RWPE2 (cell line): ENCODE measurements around the gene SYT6.
"Not testable (repeated sequence)": the region's sequence is repeated elsewhere in the genome, so short reads cannot be mapped to it uniquely, and the experiment has no call there.

ENCODE experiments used
- ATAC-seq: fragments of 200-7000 bp; cut with Tn5 transposase; 3 replicates; pipeline ENCODE4 v1.9.1; 2021; ENCODE audit warnings: low read depth
- DNase-seq: peaks from one replicate; pipeline ENCODE4 v3.0.0-alpha.2; 2020; ENCODE audit warnings: low spot score
- H3K27ac ChIP-seq: fragments of 450-650 bp; 2 replicates; pipeline ENCODE4 v1.5.1; 2017; ENCODE audit warnings: mild to moderate bottlenecking; ENCODE audit not compliant: poor library complexity, severe bottlenecking
- H3K27me3 ChIP-seq: fragments of 250-450 bp; sonication (Bioruptor Pico); 2 replicates; pipeline ENCODE4 v1.5.1; 2021; ENCODE audit warnings: mild to moderate bottlenecking, moderate library complexity; ENCODE audit not compliant: insufficient read depth, poor library complexity, severe bottlenecking
- H3K36me3 ChIP-seq: fragments of 250-450 bp; sonication (Bioruptor Pico); 2 replicates; pipeline ENCODE4 v1.5.1; 2020; ENCODE audit warnings: low read depth, mild to moderate bottlenecking, moderate library complexity
- H3K4me1 ChIP-seq: fragments of 250-450 bp; sonication (Bioruptor Pico); 2 replicates; pipeline ENCODE4 v1.5.1; 2021; ENCODE audit warnings: mild to moderate bottlenecking, moderate library complexity; ENCODE audit not compliant: insufficient read depth, poor library complexity, severe bottlenecking
- H3K4me3 ChIP-seq: fragments of 250-450 bp; sonication (Bioruptor Pico); 2 replicates; pipeline ENCODE4 v1.5.1; 2021; ENCODE audit warnings: mild to moderate bottlenecking, moderate library complexity; ENCODE audit not compliant: severe bottlenecking
- H3K9me3 ChIP-seq: fragments of 250-450 bp; sonication (Bioruptor Pico); 2 replicates; pipeline ENCODE4 v1.5.1; 2021; ENCODE audit warnings: mild to moderate bottlenecking, moderate library complexity; ENCODE audit not compliant: severe bottlenecking
- CTCF ChIP-seq: fragments of 450-650 bp; IDR thresholded peaks from one replicate; pipeline ENCODE4 v1.5.1; 2017; ENCODE audit warnings: mild to moderate bottlenecking, moderate library complexity; ENCODE audit not compliant: poor library complexity, severe bottlenecking

Gene SYT6

DNA sequence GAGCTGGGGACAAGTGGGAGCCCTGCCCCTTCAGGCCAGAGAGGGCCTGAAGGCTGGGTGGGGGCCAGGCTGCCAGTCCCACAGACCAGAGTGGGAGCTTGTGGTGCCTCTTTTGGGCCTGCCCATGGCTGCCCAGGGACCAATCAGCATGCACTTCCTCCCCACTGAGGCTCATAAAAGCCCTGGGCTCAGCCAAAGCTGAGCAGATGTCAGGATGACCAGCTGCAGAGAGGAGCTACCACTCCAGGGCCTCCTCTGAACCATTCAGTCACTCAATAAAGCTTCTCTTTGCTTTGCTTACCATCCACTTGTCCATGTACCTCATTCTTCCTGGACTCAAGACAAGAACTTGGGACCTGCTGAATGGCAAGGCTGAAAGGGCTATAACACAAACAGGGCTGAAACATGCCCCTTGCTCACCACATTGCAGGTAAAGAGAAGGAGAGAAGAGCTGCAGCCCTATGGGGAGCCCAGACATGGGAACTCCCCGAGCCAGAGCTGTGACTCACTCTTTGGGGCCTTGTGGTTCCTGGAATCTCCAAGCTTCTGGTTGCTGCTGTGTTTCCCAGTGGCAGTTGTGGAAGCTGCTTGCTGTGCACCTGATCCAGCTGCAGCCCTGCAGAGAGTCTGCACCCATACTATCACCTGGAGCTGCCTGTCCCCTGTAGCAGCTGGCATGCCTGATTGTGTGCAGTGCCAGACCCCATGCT is 92.4 kb downstream of the SYT6 start:
- ATAC-seq (no peak), DNase-seq (no peak)
- no peaks in the 10 kb centered on the region for H3K36me3 ChIP-seq
- H3K27ac ChIP-seq = no peak overlapping the region
- TF ChIP-seq CTCF = no peak
- no peaks in the 10 kb centered on the region for H3K9me3 ChIP-seq
- H3K27me3 ChIP-seq = no peaks in the 10 kb centered on the region
- no peak overlapping the region for H3K4me3 ChIP-seq
- H3K4me1 ChIP-seq = no peaks in the 10 kb centered on the region

DNA sequence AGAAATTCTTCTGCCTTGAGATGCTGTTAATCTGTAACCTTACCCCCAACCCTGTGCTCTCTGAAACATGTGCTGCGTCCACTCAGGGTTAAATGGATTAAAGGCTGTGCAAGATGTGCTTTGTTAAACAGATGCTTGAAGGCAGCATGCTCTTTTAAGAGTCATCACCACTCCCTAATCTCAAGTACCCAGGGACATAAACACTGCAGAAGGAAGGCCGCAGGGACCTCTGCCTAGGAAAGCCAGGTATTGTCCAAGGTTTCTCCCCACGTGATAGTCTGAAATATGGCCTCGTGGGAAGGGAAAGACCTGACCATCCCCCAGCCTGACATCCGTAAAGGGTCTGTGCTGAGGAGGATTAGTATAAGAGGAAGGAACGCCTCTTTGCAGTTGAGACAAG is 95.4 kb downstream of the SYT6 start:
- H3K36me3 ChIP-seq, H3K27me3 ChIP-seq, H3K4me1 ChIP-seq, H3K9me3 ChIP-seq, ATAC-seq, H3K27ac ChIP-seq, DNase-seq, H3K4me3 ChIP-seq: not testable (repeated sequence)

DNA sequence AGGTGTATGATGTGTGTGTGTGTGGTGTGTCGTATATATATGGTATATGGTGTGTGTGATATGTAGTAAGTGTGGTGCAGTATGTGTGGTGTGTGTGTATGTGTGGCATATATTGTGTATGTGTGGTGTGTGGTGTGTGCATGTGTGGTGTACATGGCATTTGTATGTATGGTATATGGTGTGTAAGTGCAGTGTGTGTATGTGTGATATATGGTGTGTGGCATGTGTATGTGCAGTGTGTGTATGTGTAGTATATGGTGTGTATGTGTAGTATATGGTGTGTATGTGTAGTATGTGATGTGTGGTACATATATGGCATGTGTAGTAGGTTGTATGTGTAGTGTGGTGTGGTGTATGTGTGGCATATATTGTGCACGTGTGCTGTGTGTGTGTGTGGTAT is 99.5 kb downstream of the SYT6 start:
- DNase-seq = no peak
- TF ChIP-seq CTCF = no peak

GRCh38 chr1:114048232-114048631 is 105.4 kb downstream of the SYT6 start:
- Histone ChIP-seq H3K36me3 (no peaks in the 10 kb centered on the region), H3K27ac (no peak overlapping the region), H3K27me3 (peaks cover 17% of the 10 kb centered on the region), H3K4me3 (no peak overlapping the region), H3K4me1 (no peaks in the 10 kb centered on the region), H3K9me3 (no peaks in the 10 kb centered on the region)
- DNase-seq = no peak
- no peak for ATAC-seq
- TF ChIP-seq CTCF = no peak

More for the DNA sequence above, 99.5 kb downstream of the SYT6 start:
- ATAC-seq = no peak
- H3K4me3 ChIP-seq = no peak overlapping the region
- H3K9me3 ChIP-seq = no peaks in the 10 kb centered on the region
- H3K27me3 ChIP-seq = peaks cover 4% of the 10 kb centered on the region
- H3K27ac ChIP-seq = no peak overlapping the region
- no peaks in the 10 kb centered on the region for H3K36me3 ChIP-seq
- no peaks in the 10 kb centered on the region for H3K4me1 ChIP-seq

DNA sequence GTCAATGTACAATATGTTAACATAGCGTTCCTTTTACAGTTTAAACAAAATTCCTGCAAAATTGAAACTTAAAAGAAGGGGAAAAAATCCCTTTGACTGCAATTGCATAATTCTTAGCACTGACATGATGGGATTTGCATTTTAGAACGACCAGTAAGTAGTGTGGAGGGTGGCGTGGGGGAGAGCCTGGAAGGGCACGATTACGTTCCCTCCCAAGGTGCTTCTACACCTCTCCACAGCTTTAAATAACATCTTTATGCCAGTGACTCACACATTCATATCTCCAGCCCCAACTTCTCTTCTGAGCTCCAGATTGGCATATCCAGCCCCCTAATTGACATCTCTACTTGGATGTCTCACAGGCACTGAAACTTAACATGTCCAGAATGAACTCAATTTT is 110.1 kb downstream of the SYT6 start:
- Histone ChIP-seq H3K4me1 (no peaks in the 10 kb centered on the region), H3K4me3 (no peak overlapping the region), H3K36me3 (no peaks in the 10 kb centered on the region), H3K27me3 (peaks cover 15% of the 10 kb centered on the region), H3K9me3 (no peaks in the 10 kb centered on the region), H3K27ac (no peak overlapping the region)
- ATAC-seq (no peak), DNase-seq (no peak)
- no peak for TF ChIP-seq CTCF
